HepG2 (cell line): ENCODE data around the gene OR10AD1. TPM values are rescaled to one million over a fixed set of nuclear protein-coding genes. Genes with fewer than 3 reads are reported as not detected.

Experiments
- polyA plus RNA-seq, 8 experiments: library from polyadenylated mRNA; depleted of rRNA in 3 of 8; stranded (reverse) in 7 of 8; unstranded in 1 of 8; fragments of >200 nt; fragmentation: Illumina TruSeq in 4 of 8; extraction: Trizol in 4 of 8; gene quantifications; 2 replicates each; pipeline versions ENCODE4 v1.2.1 to v1.2.3, GENCODE V29; 2011 to 2016; ENCODE audit warnings: low read depth in 4 of 8, missing spikeins in 1 of 8, mixed read lengths in 1 of 8; ENCODE audit not compliant: insufficient read depth in 1 of 8
- total RNA-seq, 5 experiments: library from RNA; depleted of rRNA; stranded (reverse); fragments of >200 nt; fragmentation: Illumina TruSeq; extraction: Trizol; gene quantifications; 2 replicates each; pipeline ENCODE4 v1.2.3, GENCODE V29; 2016; ENCODE audit warnings: low read depth in 1 of 5

The OR10AD1 gene
- total and polyA plus RNA-seq, 2 of the 13 experiments (the other 11 are each of a cell fraction or from before 2014, with no cell fraction given): not detected

Other genes starting within 250 kb of the OR10AD1 start
- 132 and 134 TPM in 2 replicates for gene TMEM106C, start 239.7 kb downstream of the OR10AD1 start, total RNA-seq (2016; rRNA removed; fragmentation: Illumina TruSeq; extraction: Trizol)
- gene TMEM106C, start 239.7 kb downstream of the OR10AD1 start, polyA plus RNA-seq (2011; rRNA removed): 191 and 192 TPM in 2 replicates
- 9.2 and 38.3 TPM in 2 replicates for gene COL2A1, start 198.8 kb downstream of the OR10AD1 start, total RNA-seq (2016; rRNA removed; fragmentation: Illumina TruSeq; extraction: Trizol)
- gene COL2A1, start 198.8 kb downstream of the OR10AD1 start, polyA plus RNA-seq (2011; rRNA removed): 7.4 and 9.8 TPM in 2 replicates
- gene SENP1, start 97.2 kb downstream of the OR10AD1 start, total RNA-seq (2016; rRNA removed; fragmentation: Illumina TruSeq; extraction: Trizol): 20.2 and 25.3 TPM in 2 replicates
- 9.6 and 14.0 TPM in 2 replicates for gene SENP1, start 97.2 kb downstream of the OR10AD1 start, polyA plus RNA-seq (2011; rRNA removed)
- gene PFKM, start 83.9 kb downstream of the OR10AD1 start, total RNA-seq (2016; rRNA removed; fragmentation: Illumina TruSeq; extraction: Trizol): 1.4 and 2.4 TPM in 2 replicates
- gene PFKM, start 83.9 kb downstream of the OR10AD1 start, polyA plus RNA-seq (2011; rRNA removed): 1.9 and 4.3 TPM in 2 replicates
- 15.5 and 17.5 TPM in 2 replicates for gene ASB8, start 45.8 kb downstream of the OR10AD1 start, total RNA-seq (2016; rRNA removed; fragmentation: Illumina TruSeq; extraction: Trizol)
- 14.0 and 14.9 TPM in 2 replicates for gene ASB8, start 45.8 kb downstream of the OR10AD1 start, polyA plus RNA-seq (2011; rRNA removed)
- not detected in 2 replicates for gene CCDC184, start 19.6 kb downstream of the OR10AD1 start, total RNA-seq (2016; rRNA removed; fragmentation: Illumina TruSeq; extraction: Trizol)
- not detected in 2 replicates for gene CCDC184, start 19.6 kb downstream of the OR10AD1 start, polyA plus RNA-seq (2011; rRNA removed)
- 6.6 and 7.7 TPM in 2 replicates for gene ZNF641, start 147.6 kb upstream of the OR10AD1 start, total RNA-seq (2016; rRNA removed; fragmentation: Illumina TruSeq; extraction: Trizol)
- gene ZNF641, start 147.6 kb upstream of the OR10AD1 start, polyA plus RNA-seq (2011; rRNA removed): 4.4 and 4.9 TPM in 2 replicates